Activated CD4-positive, alpha-beta T cell treated with anti-CD3 and anti-CD28 coated beads for 36 hours (primary cell): ENCODE results near the gene SYT13. TPM values are rescaled to one million over a fixed set of nuclear protein-coding genes. Genes with fewer than 3 reads are reported as not detected.

Experiments
- ATAC-seq: fragments of 200-7000 bp; cut with Tn5 transposase; one replicate; pipeline ENCODE4 v1.10.0; 2021; ENCODE audit warnings: mild to moderate bottlenecking, moderate library complexity
- CTCF ChIA-PET: fragments of 350-600 bp; sonication (Branson Sonifier 250); formaldehyde crosslinking; loops from one replicate; lab custom pipeline; 2021; ENCODE audit warnings: antibody characterized with exemption; lab: Charles Lee
- POLR2A ChIA-PET: fragments of 350-600 bp; sonication (Branson Sonifier 250); formaldehyde crosslinking; loops from one replicate; lab custom pipeline; 2021; ENCODE audit warnings: antibody characterized with exemption, inconsistent platforms; lab: Charles Lee
- DNase-seq: peaks from one replicate; pipeline ENCODE4 v3.0.0-alpha.2; 2020
- H3K27ac Mint-ChIP-seq: one replicate; pipeline ENCODE4 v1.8.0; 2021; ENCODE audit warnings: mixed read lengths
- H3K27me3 Mint-ChIP-seq: one replicate; pipeline ENCODE4 v1.8.0; 2021; ENCODE audit warnings: mixed read lengths
- H3K36me3 Mint-ChIP-seq: one replicate; pipeline ENCODE4 v1.8.0; 2021; ENCODE audit warnings: low read depth, mixed read lengths
- H3K4me1 Mint-ChIP-seq: one replicate; pipeline ENCODE4 v1.8.0; 2021; ENCODE audit warnings: mixed read lengths
- H3K4me3 Mint-ChIP-seq: one replicate; pipeline ENCODE4 v1.8.0; 2021; ENCODE audit warnings: mild to moderate bottlenecking, moderate library complexity, mixed read lengths
- H3K9me3 Mint-ChIP-seq: one replicate; pipeline ENCODE4 v1.8.0; 2021; ENCODE audit warnings: low read depth, mixed read lengths
- intact Hi-C, 2 experiments: fragments of 100-400 bp; cut with DNase I in 1 of 2; cut with micrococcal nuclease in 1 of 2; formaldehyde crosslinking; loops; one replicate each; pipeline versions ENCODE4 v1.14.2 to v1.15.1; 2022 to 2024; cut with DNase I, micrococcal nuclease
- total RNA-seq, 2 experiments: library from RNA; stranded (reverse); gene quantifications; one replicate each; pipeline ENCODE4 v1.2.3, GENCODE V29; 2021

SYT13 gene
- total RNA-seq, 2 experiments from 2014 or later: not detected

DNA sequence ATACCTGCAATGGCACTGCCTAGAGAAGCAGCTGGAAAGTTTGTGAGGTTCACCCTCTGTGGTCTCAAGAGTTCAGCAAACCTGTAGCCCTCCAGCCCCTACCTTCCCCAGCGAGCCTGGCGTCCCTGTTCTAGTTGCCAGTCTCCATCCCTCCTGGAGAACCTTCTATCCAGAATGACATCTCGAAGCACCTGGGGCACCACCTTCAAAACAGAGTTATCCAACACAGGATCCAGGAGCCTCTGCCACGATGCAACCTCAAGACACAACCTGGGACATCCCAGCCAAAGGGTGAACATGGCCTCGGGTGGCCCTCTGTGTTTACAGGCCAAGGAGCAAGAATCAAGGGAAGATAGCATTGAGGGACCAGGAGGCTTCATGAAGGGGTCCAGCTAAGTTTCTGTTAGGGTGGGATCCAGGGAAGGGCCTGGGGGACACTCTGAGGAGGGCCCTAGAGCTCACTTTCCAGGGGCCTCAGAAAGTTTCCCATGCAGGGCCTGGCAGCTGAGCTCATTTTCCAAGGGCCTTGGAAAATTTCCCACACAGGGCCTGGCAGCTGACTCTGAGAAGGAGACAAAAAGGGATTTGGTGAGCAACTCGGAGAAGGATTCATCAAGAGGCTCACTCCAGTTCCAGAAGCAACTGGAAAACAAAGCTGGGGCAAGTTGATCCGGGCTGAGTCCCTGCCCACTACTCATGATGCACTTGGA, 36.9 kb upstream of the SYT13 start:
- H3K4me1 Mint-ChIP-seq: no peaks in the 10 kb centered on the region
- H3K9me3 Mint-ChIP-seq: peaks cover 3% of the 10 kb centered on the region
- DNase-seq: no peak
- intact Hi-C loops: no loop called here
- H3K36me3 Mint-ChIP-seq: no peaks in the 10 kb centered on the region
- ChIA-PET CTCF (interaction anchor here (1.0 to 2.3 kb wide), 3 partner anchors 8 to 428 kb away, joined by 3 to 8 read pairs (median 8); no protein-coding TSS in a partner anchor), POLR2A (no interaction called here)
- H3K27ac Mint-ChIP-seq: no peak overlapping the region
- no peak for ATAC-seq
- H3K27me3 Mint-ChIP-seq: peaks cover 22% of the 10 kb centered on the region
- no peak overlapping the region for H3K4me3 Mint-ChIP-seq

- intact Hi-C loops: no loop called here
- H3K4me1 Mint-ChIP-seq: no peaks in the 10 kb centered on the region
- H3K9me3 Mint-ChIP-seq: peaks cover 3% of the 10 kb centered on the region
- no peaks in the 10 kb centered on the region for H3K36me3 Mint-ChIP-seq
- ATAC-seq (no peak), DNase-seq (no peak)
- ChIA-PET CTCF (interaction anchor here (1.4 kb wide), 1 partner anchor 9 kb away, joined by 8 read pairs; no protein-coding TSS in a partner anchor), POLR2A (no interaction called here)
- no peak overlapping the region for H3K4me3 Mint-ChIP-seq
- H3K27me3 Mint-ChIP-seq: peaks cover 20% of the 10 kb centered on the region
- no peak overlapping the region for H3K27ac Mint-ChIP-seq
Observed at GRCh38 chr11:45322111-45322705, 36.1 kb upstream of the SYT13 start.

- no peak for DNase-seq
- no peak for ATAC-seq
- intact Hi-C loops: no loop called here
- H3K27ac Mint-ChIP-seq: no peak overlapping the region
- ChIA-PET CTCF (interaction anchor here (1.4 kb wide), 1 partner anchor 10 kb away, joined by 8 read pairs; no protein-coding TSS in a partner anchor), POLR2A (no interaction called here)
- peaks cover 17% of the 10 kb centered on the region for H3K27me3 Mint-ChIP-seq
- no peaks in the 10 kb centered on the region for H3K4me1 Mint-ChIP-seq
- H3K36me3 Mint-ChIP-seq: no peaks in the 10 kb centered on the region
- H3K4me3 Mint-ChIP-seq: no peak overlapping the region
- no peaks in the 10 kb centered on the region for H3K9me3 Mint-ChIP-seq
Observed at GRCh38 chr11:45321669-45322068, 35.5 kb upstream of the SYT13 start.

DNA sequence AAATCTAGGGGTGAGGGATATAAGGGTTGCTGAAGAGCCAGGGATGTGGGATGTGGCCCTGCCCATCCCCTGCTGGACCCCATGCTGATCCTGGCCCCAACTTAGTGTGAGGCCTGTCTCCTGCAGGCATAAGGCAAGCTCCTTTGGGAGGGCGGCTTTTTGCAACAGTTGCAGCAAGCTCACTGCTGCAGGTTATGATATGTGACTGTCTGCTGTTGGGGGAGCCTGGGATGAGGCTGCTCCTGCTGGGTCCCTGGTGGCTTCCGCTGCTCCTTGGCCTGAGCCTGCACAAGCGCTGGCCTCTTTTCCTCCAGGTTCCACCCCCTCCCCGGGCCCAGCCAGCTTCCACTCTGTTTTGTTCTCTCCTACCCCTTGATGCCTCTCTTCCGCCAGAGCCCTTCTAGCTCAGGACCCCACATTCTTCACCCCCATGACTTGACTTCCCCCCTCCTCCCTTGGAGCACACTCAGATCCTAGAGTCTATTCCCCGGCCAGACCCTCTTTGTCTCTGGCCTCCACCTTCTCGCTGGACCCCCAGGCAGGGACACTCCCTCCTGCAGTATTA, 35.0 kb upstream of the SYT13 start:
- intact Hi-C loops: no loop called here
- Mint-ChIP-seq H3K4me3 (no peak overlapping the region), H3K4me1 (no peaks in the 10 kb centered on the region), H3K9me3 (no peaks in the 10 kb centered on the region), H3K27ac (no peak overlapping the region), H3K27me3 (peaks cover 19% of the 10 kb centered on the region), H3K36me3 (no peaks in the 10 kb centered on the region)
- ChIA-PET POLR2A (no interaction called here), CTCF (no interaction called here)
- ATAC-seq (no peak), DNase-seq (no peak)

- intact Hi-C loops: no loop called here
- Mint-ChIP-seq H3K27ac (no peak overlapping the region), H3K36me3 (no peaks in the 10 kb centered on the region), H3K4me1 (no peaks in the 10 kb centered on the region), H3K9me3 (no peaks in the 10 kb centered on the region), H3K27me3 (peaks cover 16% of the 10 kb centered on the region), H3K4me3 (no peak overlapping the region)
- CTCF ChIA-PET: interaction anchor here (1.2 kb wide), 2 partner anchors 13 to 29 kb away, joined by 3 read pairs; no protein-coding TSS in a partner anchor
- POLR2A ChIA-PET: no interaction called here
- DNase-seq (no peak), ATAC-seq (no peak)
Observed at GRCh38 chr11:45320371-45320770, 34.2 kb upstream of the SYT13 start.

- intact Hi-C loops: no loop called here
- ATAC-seq (peak; percentile 60), DNase-seq (peak; percentile 23)
- CTCF ChIA-PET: interaction anchor here (1.1 to 1.2 kb wide), 4 partner anchors 9 to 208 kb away, joined by 3 to 4 read pairs (median 3); no protein-coding TSS in a partner anchor
- H3K36me3 Mint-ChIP-seq: no peaks in the 10 kb centered on the region
- no peaks in the 10 kb centered on the region for H3K9me3 Mint-ChIP-seq
- no peak overlapping the region for H3K27ac Mint-ChIP-seq
- no peaks in the 10 kb centered on the region for H3K4me1 Mint-ChIP-seq
- POLR2A ChIA-PET: no interaction called here
- H3K27me3 Mint-ChIP-seq: peaks cover 20% of the 10 kb centered on the region
- no peak overlapping the region for H3K4me3 Mint-ChIP-seq
Observed at GRCh38 chr11:45319077-45319476, 32.9 kb upstream of the SYT13 start.

- H3K27ac Mint-ChIP-seq: no peak overlapping the region
- DNase-seq (no peak), ATAC-seq (no peak)
- no peaks in the 10 kb centered on the region for H3K4me1 Mint-ChIP-seq
- H3K4me3 Mint-ChIP-seq: no peak overlapping the region
- intact Hi-C loops: no loop called here
- ChIA-PET CTCF (interaction anchor here (0.6 to 1.1 kb wide), 3 partner anchors 10 to 1276 kb away, joined by 3 to 4 read pairs (median 4); no protein-coding TSS in a partner anchor), POLR2A (no interaction called here)
- peaks cover 20% of the 10 kb centered on the region for H3K27me3 Mint-ChIP-seq
- no peaks in the 10 kb centered on the region for H3K9me3 Mint-ChIP-seq
- H3K36me3 Mint-ChIP-seq: no peaks in the 10 kb centered on the region
Observed at GRCh38 chr11:45318516-45318915, 32.4 kb upstream of the SYT13 start.

DNA sequence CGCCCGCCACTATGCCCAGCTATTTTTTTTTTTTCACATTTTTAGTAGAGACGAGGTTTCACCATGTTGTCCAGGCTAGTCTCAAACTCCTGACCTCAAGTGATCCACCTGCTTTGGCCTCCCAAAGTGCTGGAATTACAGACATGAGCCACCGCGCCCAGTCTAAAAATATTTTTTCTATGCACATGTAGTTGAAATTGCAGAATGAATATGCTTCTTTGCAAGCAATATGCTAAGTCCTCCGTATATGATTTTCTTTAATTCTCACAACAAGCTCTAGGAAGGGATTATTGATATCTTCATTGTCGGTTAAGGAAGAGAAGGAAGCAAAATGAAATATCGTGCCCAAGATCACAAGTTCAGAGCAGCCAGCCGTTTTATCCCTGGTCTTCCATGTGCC, 30.1 kb upstream of the SYT13 start:
- ChIA-PET POLR2A (no interaction called here), CTCF (no interaction called here)
- Mint-ChIP-seq H3K4me1 (no peaks in the 10 kb centered on the region), H3K27me3 (peaks cover 13% of the 10 kb centered on the region), H3K9me3 (no peaks in the 10 kb centered on the region), H3K27ac (no peak overlapping the region), H3K36me3 (no peaks in the 10 kb centered on the region), H3K4me3 (no peak overlapping the region)
- DNase-seq: no peak
- intact Hi-C loops: no loop called here
- no peak for ATAC-seq

GRCh38 chr11:45314900-45315299, 28.8 kb upstream of the SYT13 start:
- POLR2A ChIA-PET: no interaction called here
- CTCF ChIA-PET: interaction anchor here (0.7 kb wide), 1 partner anchor 18 kb away, joined by 3 read pairs; no protein-coding TSS in a partner anchor
- H3K4me3 Mint-ChIP-seq: no peak overlapping the region
- DNase-seq: no peak
- no peaks in the 10 kb centered on the region for H3K36me3 Mint-ChIP-seq
- no peaks in the 10 kb centered on the region for H3K9me3 Mint-ChIP-seq
- H3K4me1 Mint-ChIP-seq: no peaks in the 10 kb centered on the region
- H3K27ac Mint-ChIP-seq: no peak overlapping the region
- peaks cover 13% of the 10 kb centered on the region for H3K27me3 Mint-ChIP-seq
- intact Hi-C loops: no loop called here
- no peak for ATAC-seq

DNA sequence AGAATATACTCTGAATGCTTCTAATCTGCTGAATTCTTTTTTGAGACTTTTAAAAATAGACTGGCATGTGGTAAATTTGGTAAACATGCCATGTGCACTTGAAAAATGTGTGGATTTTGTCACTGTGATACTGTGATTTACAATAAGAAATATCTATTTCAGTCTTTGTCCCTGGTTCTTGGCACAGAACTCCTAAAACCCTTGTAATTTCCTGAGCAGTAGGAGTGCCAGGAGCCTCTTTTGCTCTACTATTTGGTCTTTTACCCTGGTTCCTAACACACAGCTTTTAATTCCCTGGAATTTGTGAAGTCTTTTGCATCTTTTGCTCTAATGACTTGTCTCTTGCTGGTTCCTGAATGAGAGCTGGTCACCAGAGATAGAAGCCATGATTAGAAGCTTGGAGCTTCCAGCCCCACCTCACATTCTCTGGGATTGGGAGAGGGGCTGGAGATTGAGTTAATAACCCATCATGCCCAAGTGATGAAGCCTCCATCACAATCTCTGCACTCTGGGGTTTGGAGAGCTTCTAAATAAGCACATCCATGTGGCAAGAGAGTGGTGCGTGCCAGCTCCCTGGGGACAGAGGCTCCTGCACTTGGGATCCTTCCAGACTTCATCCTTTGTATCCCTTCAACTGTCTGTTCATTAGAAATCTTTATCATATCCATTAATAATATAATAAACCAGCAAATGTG, 27.2 kb upstream of the SYT13 start:
- ChIA-PET POLR2A (no interaction called here), CTCF (interaction anchor here (1.2 to 1.3 kb wide), 2 partner anchors 18 to 203 kb away, joined by 3 to 4 read pairs; no protein-coding TSS in a partner anchor)
- Mint-ChIP-seq H3K27ac (no peak overlapping the region), H3K4me1 (no peaks in the 10 kb centered on the region), H3K9me3 (no peaks in the 10 kb centered on the region), H3K4me3 (no peak overlapping the region), H3K36me3 (no peaks in the 10 kb centered on the region), H3K27me3 (peaks cover 9% of the 10 kb centered on the region)
- intact Hi-C loops: no loop called here
- ATAC-seq (no peak), DNase-seq (no peak)

DNA sequence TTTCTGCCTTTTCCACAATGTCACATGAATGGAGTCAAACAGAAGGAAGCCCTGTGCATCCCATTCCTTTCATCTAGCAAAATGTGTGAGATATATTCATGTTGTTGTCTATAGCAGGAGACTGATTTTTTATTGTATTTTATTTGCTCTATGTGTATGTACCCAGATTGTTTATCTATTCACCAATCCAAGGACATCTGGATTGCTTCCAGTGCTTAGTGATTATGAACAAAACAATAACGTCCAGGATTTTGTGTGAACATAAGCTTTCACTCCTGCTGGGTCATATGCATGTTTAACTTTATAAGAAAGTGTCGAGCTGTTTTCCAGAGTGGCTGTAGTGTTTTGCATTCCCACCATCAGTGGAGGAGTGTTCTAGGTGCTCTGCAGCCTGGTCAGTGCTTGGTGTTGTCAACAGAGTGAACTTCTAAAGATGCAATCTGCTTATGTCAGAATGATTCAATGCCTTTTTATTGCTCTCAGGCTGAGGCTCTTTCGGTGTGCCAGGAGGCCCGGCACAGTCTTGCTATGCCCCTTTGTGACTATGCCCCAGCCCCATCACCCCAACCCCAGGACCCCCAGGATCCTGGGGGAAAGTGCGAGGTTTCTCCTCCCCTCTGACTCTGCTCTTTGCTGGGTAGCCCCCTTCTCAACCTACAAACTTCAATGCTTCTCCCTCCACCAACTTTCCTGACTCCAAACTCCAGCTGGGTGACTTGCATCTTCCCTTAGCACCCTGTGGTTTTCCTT, 19.9 kb upstream of the SYT13 start:
- no peaks in the 10 kb centered on the region for H3K36me3 Mint-ChIP-seq
- no peak for ATAC-seq
- H3K27ac Mint-ChIP-seq: no peak overlapping the region
- H3K27me3 Mint-ChIP-seq: peaks cover 4% of the 10 kb centered on the region
- intact Hi-C loops: no loop called here
- no peak for DNase-seq
- ChIA-PET CTCF (interaction anchor here (0.7 to 1.2 kb wide), 3 partner anchors 25 to 261 kb away, joined by 3 read pairs; no protein-coding TSS in a partner anchor), POLR2A (no interaction called here)
- no peaks in the 10 kb centered on the region for H3K4me1 Mint-ChIP-seq
- no peak overlapping the region for H3K4me3 Mint-ChIP-seq
- no peaks in the 10 kb centered on the region for H3K9me3 Mint-ChIP-seq
